H1 (cell line): ENCODE data around the gene ZSCAN20. TPM values are rescaled to one million over a fixed set of nuclear protein-coding genes. Genes with fewer than 3 reads are reported as not detected.

ENCODE experiments used
- MAFK ChIP-seq: IDR thresholded peaks from 2 replicates; pipeline ENCODE4 v1.6.1; 2012; ENCODE audit warnings: low read depth, mild to moderate bottlenecking, improper control_type of control experiment, low read length
- TBP ChIP-seq: IDR thresholded peaks from 2 replicates; pipeline ENCODE4 v1.6.1; 2011; ENCODE audit warnings: low read depth, low read length, improper control_type of control experiment
- polyA plus RNA-seq, 7 experiments: library from polyadenylated mRNA; depleted of rRNA in 3 of 7; stranded (reverse) in 5 of 7; unstranded in 2 of 7; fragments of >200 nt in 5 of 7; fragments of 200-250 nt in 2 of 7; gene quantifications; 1 replicate in 5 of 7; 2 replicates in 1 of 7; 4 replicates in 1 of 7; pipeline versions ENCODE4 v1.2.1 to v1.2.3, GENCODE V29; 2011 to 2013; ENCODE audit warnings: missing spikeins in 2 of 7, mixed read lengths in 2 of 7
- total RNA-seq: library from RNA; stranded (reverse); fragmentation: NEBNext Ultra II Directional; extraction: Animal tissue kit (Norgen Biotek cat#: 25700); gene quantifications from 2 replicates; pipeline ENCODE4 v1.2.1, GENCODE V29; 2021

The ZSCAN20 gene
- total and polyA plus RNA-seq, 2 of the 8 experiments (the other 6 are each of a cell fraction or from before 2014, with no cell fraction given) = 0.70 to 3.4 TPM

- no peak for TF ChIP-seq MAFK
- TF ChIP-seq TBP = no peak
These were observed 57.5 kb downstream of the ZSCAN20 start (continued) for GRCh38 chr1:33529957-33530356.
